Measurements from ENCODE around the gene SPTLC2.
"Not testable (repeated sequence)": the region's sequence is repeated elsewhere in the genome, so short reads cannot be mapped to it uniquely, and the experiment has no call there.

SPTLC2 gene

GRCh38 chr14:77585385-77585784 is 31.1 kb downstream of the SPTLC2 start:
- no peak for DNase-seq

- DNase-seq, result no peak
These were observed 31.6 kb downstream of the SPTLC2 start for GRCh38 chr14:77584809-77585208.

- DNase-seq, result no peak
These were observed 32.8 kb downstream of the SPTLC2 start for GRCh38 chr14:77583657-77584056.

DNA sequence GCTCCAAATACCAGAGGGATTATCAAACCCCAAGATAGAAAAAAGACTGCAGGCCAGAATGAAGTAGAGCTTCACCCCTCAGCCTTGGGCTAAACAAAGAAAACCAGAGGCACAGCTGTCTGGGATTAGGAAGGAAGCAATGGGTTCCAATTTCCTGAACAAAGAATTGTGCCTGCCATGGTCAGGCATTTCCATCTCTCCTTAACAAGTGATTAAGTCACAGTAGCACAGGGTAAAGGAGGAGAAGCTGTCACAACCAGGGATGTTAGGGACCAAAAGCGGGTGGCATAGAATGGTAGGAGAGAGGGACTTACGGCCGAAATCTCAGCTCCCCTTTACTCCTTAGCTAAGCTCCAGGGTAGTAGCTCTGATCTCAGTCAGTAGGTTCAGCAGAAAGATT is 33.9 kb downstream of the SPTLC2 start:
- DNase-seq, result no peak

DNA sequence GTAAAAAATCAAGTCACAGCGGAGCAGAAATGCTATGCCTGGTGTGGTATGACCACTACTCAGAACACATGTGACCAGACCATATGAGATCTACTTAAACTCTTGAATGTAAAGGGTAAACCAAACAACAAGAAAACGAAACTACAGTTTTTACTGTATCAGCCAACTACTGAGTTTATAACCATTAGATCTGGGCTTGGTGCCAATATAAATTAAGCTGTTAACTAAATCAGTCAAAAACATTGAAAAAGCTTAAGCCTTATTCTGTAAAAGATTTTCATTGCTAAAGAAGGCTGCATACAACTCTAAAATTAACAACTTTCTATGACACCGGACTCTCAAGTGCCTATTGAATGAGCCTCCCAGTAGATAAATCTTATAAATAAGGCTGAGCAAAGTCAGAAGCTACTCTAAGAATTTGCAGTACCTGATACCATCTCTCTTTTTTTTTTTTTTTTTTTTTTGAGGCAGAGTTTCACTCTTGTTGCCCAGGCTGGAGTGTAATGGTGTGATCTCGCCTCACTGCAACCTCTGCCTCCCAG is 35.4 kb downstream of the SPTLC2 start:
- no peak for DNase-seq

DNA sequence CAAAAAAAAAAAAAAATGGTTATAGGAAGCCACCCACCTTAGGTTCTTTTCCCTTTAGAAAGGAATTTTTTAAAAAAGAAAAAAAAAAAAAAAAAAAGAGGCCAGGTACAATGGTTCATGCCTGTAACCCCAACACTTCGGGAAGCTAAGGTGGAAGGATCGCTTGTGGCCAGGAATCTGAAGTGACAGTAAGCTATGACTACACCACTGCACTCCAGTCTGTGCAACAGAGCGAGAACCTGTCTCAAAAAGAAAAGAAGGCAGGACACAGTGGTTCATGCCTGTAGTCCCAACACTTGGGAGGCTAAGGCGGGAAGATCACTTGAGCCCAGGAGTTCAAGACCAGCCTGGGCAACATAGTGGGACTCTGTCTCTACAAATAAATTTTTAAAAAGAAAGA is 36.0 kb downstream of the SPTLC2 start:
- DNase-seq, result no peak

- DNase-seq, result no peak
These were observed 36.7 kb downstream of the SPTLC2 start for GRCh38 chr14:77579780-77580179.

DNA sequence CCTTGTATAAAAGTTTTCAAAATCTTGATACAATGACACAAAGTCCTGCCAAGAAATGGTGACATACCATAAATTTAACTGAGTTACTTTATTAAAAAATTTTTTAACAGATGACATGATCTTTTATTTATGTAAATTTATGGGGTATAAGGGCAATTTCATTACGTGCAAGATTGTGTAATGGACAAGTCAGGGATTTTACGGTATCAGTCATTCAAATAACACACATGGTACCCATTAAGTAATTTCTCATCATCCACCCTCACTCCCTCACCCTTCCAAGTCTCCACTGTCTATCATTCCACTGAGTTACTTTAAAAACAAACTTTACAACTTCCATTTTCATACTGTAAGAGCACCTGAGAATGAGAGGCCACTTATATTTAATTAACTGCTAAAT is 37.4 kb downstream of the SPTLC2 start:
- DNase-seq, result no peak

- no peak for DNase-seq
These were observed 41.9 kb downstream of the SPTLC2 start for GRCh38 chr14:77574446-77575115.

DNA sequence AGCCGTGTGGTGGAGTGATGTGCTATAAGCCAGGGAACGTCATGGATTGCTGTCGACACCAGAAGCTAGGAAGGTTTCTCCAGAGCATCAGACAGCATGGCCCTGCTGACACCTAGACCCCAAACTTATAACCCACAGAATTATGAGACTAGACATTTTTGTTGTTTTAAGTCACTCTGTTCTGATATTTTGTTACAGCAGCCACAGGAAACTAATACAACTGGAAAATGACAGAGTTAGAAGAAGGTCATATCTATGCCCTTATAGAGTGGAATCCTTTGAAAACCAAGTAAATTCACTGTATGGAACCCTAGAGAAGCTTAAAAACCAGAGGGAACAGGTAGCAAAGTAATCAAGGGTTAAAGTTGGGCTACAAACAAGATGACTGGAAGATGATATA is 42.5 kb downstream of the SPTLC2 start:
- no peak for DNase-seq

- DNase-seq, result no peak
These were observed 45.6 kb downstream of the SPTLC2 start for GRCh38 chr14:77570706-77571268.

DNA sequence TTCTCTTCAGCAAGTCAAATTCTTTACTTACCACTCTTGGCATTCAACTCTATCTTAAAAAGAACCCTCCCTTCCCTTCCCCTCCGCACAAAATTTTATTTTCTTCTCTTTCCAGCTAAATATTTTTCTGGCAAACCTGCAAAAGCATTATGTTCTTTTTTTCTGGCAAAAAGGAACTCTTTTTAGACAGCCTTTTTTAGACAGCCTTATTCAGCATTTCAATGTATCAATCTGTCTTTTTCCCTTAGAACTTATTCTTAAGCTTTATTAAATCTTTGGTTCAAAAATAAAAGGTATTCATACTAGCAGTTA is 50.5 kb downstream of the SPTLC2 start:
- DNase-seq, result no peak

DNA sequence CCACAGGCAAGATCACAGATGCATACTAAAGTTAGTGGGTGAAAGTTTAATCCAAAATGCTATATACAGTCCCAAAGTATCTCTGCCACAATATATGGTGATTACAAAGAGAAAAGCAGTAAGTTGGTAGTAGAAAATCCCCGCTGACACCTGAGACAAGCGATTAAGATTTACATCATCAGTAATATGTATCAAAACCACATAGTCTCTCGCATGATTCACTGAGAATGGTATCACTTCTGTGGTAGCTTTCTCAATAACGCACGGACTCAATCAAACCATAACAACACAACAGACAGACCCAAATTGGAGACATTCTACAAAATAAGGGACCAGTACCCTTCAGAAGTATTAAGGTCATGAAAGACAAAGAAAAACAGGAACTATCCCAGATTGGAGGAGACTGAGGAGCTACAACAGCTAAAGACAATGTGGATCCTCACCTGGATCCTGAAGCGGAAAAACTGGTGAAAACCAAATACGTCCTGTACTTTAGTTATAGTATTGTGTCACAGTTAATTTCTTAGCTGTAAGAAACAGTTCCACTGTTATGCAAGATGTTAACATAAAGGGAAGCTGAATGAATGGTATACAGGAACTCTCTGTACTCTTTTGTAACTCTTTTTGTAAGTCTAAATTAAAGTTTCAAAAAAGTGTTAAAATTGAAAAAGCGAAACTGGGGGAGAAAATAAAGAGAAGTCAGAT is 51.0 kb downstream of the SPTLC2 start:
- no peak for DNase-seq

DNA sequence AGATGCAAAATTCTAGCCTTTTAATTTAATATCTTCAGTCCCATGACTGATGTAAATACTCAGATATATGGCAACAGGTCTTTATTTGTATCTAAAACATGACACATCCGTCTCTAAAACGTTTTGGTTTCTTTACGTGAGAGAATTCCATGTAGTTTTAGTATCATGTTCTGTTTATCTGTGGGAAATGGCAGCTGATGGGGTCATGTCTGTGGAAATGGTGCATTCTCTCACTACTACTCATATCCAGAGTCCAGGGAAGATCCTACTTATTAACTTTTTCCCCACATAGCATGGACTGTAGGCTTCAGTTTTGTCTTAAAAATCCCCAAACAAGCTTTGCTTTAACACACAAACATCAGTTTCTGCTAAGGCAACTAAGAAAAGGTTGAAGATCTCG is 53.8 kb downstream of the SPTLC2 start:
- DNase-seq, result no peak

DNA sequence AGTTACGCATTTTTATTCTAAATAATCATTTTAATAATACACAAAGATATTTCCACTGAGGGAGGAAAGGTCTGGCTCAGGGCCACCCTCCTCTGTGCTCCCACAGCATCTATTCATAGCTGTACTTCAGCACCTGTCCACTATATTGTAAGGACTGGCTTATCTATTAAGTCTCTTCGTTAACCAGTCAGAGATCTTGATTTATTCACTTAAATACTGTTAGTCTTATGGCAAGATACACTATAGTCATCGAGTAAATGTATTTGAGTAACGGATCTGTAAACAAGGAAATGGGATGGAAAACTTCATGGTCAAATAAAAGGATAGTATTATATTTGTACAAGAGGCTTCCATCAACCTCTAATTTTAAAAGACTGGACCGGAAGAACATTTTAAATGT is 54.6 kb downstream of the SPTLC2 start:
- DNase-seq, result no peak

DNA sequence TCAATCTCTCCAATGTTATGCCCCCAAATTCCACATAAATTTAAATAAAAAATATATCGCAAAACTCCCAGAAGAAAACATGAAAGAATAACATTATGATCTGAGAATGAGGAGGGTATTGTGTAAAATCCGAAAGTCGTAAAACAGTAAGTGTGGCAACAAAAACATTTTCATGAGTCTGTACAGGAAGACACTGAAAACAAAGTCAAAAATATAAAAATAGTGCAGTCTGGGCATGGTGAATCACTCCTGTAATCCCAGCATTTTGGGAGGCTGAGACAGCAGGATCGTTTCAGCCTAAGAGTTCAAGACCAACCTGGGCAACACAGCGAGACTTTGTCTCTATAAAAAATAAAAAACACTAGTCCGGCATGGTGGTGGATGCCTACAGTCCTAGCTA is 57.1 kb downstream of the SPTLC2 start:
- DNase-seq, result no peak

GRCh38 chr14:77557391-77557790 is 59.0 kb downstream of the SPTLC2 start:
- DNase-seq, result no peak

DNA sequence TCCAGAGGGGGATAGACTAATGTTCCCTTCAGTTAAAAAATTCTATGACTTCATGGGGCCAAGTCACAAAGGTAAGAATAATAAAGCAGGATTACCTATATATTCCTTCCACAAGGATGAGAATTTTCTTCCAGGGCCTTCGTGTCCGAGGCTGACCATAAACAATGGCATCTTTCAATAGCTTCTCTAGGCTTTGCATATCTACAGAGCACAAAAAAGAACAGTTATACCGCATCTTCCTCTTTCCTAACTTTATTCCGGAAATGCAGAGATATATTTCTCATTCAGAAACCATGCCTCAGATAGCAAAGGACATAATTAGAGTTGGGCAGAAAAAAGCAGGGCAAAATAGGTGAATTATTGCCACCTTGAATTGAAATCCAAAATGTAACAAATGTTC is 59.5 kb downstream of the SPTLC2 start:
- DNase-seq, result no peak

- DNase-seq, result no peak
These were observed 61.4 kb downstream of the SPTLC2 start for GRCh38 chr14:77554816-77555599.

GRCh38 chr14:77554207-77554606 is 62.2 kb downstream of the SPTLC2 start:
- DNase-seq, result no peak

DNA sequence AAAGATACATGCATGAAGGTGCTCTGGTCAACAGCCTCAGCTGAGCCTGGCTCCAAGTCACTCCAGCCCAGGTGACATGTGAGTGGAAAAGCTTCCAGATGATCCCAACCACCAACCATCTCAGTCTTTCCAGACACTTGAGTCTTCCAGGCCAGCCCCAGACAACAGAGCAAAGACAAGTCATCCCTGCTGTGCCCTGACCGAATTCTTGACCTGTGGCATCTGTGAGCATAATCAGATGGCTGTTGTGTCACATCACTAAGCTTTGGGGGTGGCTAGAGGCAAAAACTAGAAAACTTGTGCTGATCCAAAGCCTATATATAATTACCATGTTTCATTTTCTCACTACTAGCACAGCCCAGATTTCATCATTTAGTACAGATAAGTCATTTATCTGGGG is 67.0 kb downstream of the SPTLC2 start:
- DNase-seq, result no peak

- no peak for DNase-seq
These were observed 68.8 kb downstream of the SPTLC2 start for GRCh38 chr14:77547512-77548180.

DNA sequence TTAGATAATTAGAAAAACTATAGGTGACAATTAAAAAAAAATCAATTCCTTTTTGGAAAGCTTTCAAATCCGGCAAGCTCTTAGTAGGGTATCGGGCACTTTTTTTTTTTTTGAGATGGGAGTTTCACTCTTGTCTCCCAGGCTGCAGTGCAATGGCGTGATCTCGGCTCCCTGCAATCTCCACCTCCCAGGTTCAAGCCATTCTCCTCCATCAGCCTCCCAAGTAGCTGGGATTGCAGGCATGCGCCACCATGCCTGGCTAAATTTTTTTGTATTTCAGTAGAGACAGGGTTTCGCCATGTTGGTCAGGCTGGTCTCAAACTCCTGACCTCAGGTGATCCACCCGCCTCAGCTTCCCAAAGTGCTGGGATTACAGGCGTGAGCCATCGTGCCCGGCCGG is 71.3 kb downstream of the SPTLC2 start:
- not testable (repeated sequence) for DNase-seq
